OCI-LY7 (cell line): ENCODE data around the gene TFCP2L1.

ENCODE experiments used
- CTCF ChIP-seq: fragments of 200-600 bp; sonication (generic); conservative IDR thresholded peaks from 2 replicates; pipeline ENCODE4 v1.5.1; 2014; ENCODE audit warnings: mild to moderate bottlenecking, antibody characterized with exemption, low read length, moderate library complexity, mixed read lengths
- EZH2phosphoT487 ChIP-seq: fragments of 200-600 bp; sonication (generic); IDR thresholded peaks from 2 replicates; pipeline ENCODE4 v1.6.1; 2018; ENCODE audit warnings: low read depth, borderline replicate concordance, mild to moderate bottlenecking, mixed run types, antibody characterized with exemption, low read length, moderate library complexity, mixed read lengths

GRCh38 chr2:121298476-121298875 lies 13.5 kb upstream of the TFCP2L1 start:
- no peak for TF ChIP-seq CTCF
- TF ChIP-seq EZH2phosphoT487: no peak
